ENCODE measurements around the gene USP44.
"Not testable (repeated sequence)": the region's sequence is repeated elsewhere in the genome, so short reads cannot be mapped to it uniquely, and the experiment has no call there.

Gene USP44

GRCh38 chr12:95551305-95551704 is at the start of gene USP44:
USP44 (minus strand) TSS chr12:95551476; CDS start chr12:95534256, 17,220 bp downstream.
- Mint-ChIP-seq H3K27ac (peak within 1 kb of the TSS; percentile 84), H3K4me3 (peak within 1 kb of the TSS; percentile 66), H3K27me3 (peaks cover 27% of the 10 kb centered on the region), H3K4me1 (peaks cover 66% of the 10 kb centered on the region), H3K36me3 (peaks cover 3% of the 10 kb centered on the region), H3K9me3 (peaks cover 4% of the 10 kb centered on the region)
- CTCF ChIA-PET = interaction anchor here (1.0 kb wide), 1 partner anchor 965 kb away, joined by 3 read pairs; no protein-coding TSS in a partner anchor
- peak; percentile 31 for DNase-seq

- Mint-ChIP-seq H3K4me1 (no peaks in the 10 kb centered on the region), H3K4me3 (no peak overlapping the region), H3K9me3 (no peaks in the 10 kb centered on the region), H3K27me3 (no peaks in the 10 kb centered on the region), H3K27ac (no peak overlapping the region), H3K36me3 (no peaks in the 10 kb centered on the region)
- CTCF ChIA-PET = no interaction called here
- DNase-seq = no peak
Measured at GRCh38 chr12:95600567-95600966, 49.3 kb upstream of the USP44 start.

GRCh38 chr12:95599880-95600279 is 48.6 kb upstream of the USP44 start:
- no peak overlapping the region for H3K27ac Mint-ChIP-seq
- DNase-seq = no peak
- H3K36me3 Mint-ChIP-seq = no peaks in the 10 kb centered on the region
- H3K4me3 Mint-ChIP-seq = no peak overlapping the region
- CTCF ChIA-PET = no interaction called here
- H3K9me3 Mint-ChIP-seq = no peaks in the 10 kb centered on the region
- H3K4me1 Mint-ChIP-seq = no peaks in the 10 kb centered on the region
- H3K27me3 Mint-ChIP-seq = no peaks in the 10 kb centered on the region

- H3K4me3 Mint-ChIP-seq = no peak overlapping the region
Measured at GRCh38 chr12:95594136-95594535, 42.9 kb upstream of the USP44 start.

GRCh38 chr12:95593266-95593871 is 42.1 kb upstream of the USP44 start:
- DNase-seq = no peak
- H3K9me3 Mint-ChIP-seq = no peaks in the 10 kb centered on the region
- CTCF ChIA-PET = interaction anchor here (1.0 kb wide), 1 partner anchor 19 kb away, joined by 4 read pairs; no protein-coding TSS in a partner anchor
- no peak overlapping the region for H3K27ac Mint-ChIP-seq
- H3K27me3 Mint-ChIP-seq = peaks cover 3% of the 10 kb centered on the region
- H3K36me3 Mint-ChIP-seq = no peaks in the 10 kb centered on the region
- H3K4me3 Mint-ChIP-seq = no peak overlapping the region
- no peaks in the 10 kb centered on the region for H3K4me1 Mint-ChIP-seq

More at GRCh38 chr12:95594136-95594535, 42.9 kb upstream of the USP44 start:
- no peaks in the 10 kb centered on the region for H3K4me1 Mint-ChIP-seq
- CTCF ChIA-PET = interaction anchor here (1.0 kb wide), 1 partner anchor 19 kb away, joined by 4 read pairs; no protein-coding TSS in a partner anchor
- H3K36me3 Mint-ChIP-seq = no peaks in the 10 kb centered on the region
- H3K27me3 Mint-ChIP-seq = no peaks in the 10 kb centered on the region
- DNase-seq = no peak
- no peak overlapping the region for H3K27ac Mint-ChIP-seq
- H3K9me3 Mint-ChIP-seq = no peaks in the 10 kb centered on the region

DNA sequence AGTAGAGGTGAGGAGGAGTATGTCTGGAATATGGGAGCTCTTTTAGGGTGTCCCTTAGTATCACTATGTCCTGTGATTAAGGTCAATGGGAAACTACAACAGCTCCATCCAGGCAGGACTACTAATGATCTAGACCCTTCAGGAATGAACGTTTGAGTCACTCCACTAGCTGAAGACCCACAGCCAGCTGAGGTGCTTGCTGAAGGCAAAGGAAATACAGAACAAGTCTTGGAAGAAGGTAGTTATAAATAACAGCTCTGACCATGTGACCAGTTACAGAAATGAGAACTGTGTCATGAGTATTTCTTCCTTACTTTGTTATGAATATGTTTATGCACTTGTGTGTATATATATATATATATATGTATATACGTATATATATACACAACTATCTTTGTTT is 40.5 kb upstream of the USP44 start:
- no peak for DNase-seq
- no peaks in the 10 kb centered on the region for H3K36me3 Mint-ChIP-seq
- no peak overlapping the region for H3K4me3 Mint-ChIP-seq
- H3K4me1 Mint-ChIP-seq = no peaks in the 10 kb centered on the region
- CTCF ChIA-PET = no interaction called here
- peaks cover 3% of the 10 kb centered on the region for H3K27me3 Mint-ChIP-seq
- H3K27ac Mint-ChIP-seq = no peak overlapping the region
- H3K9me3 Mint-ChIP-seq = no peaks in the 10 kb centered on the region

DNA sequence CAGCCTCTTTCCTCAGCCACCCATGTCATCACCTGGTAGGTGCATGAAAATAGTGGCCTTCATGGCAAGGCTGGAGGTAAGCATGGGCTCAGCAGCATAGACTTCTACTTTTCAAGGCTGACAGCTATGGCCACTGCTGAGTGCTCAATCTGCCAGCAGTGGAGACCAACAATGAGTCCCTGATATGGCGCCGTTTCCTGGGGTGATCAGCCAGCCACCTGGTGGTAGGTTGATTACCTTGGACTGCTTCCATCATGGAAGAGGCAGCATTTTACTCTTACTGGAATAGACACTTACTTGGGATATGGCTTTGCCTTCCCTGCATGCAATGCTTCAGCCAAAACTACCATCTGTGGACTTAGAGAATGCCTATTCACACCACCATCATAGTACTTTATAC is 39.5 kb upstream of the USP44 start:
- CTCF ChIA-PET = no interaction called here
- Mint-ChIP-seq H3K27me3 (peaks cover 3% of the 10 kb centered on the region), H3K27ac (no peak overlapping the region), H3K36me3 (no peaks in the 10 kb centered on the region), H3K4me1 (no peaks in the 10 kb centered on the region), H3K4me3 (no peak overlapping the region), H3K9me3 (no peaks in the 10 kb centered on the region)
- DNase-seq = no peak

GRCh38 chr12:95583933-95584332 is 32.7 kb upstream of the USP44 start:
- no peaks in the 10 kb centered on the region for H3K36me3 Mint-ChIP-seq
- CTCF ChIA-PET = interaction anchor here (0.6 kb wide), 1 partner anchor 249 kb away, joined by 3 read pairs; no protein-coding TSS in a partner anchor
- no peak overlapping the region for H3K4me3 Mint-ChIP-seq
- H3K27me3 Mint-ChIP-seq = peaks cover 6% of the 10 kb centered on the region
- DNase-seq = no peak
- H3K9me3 Mint-ChIP-seq = no peaks in the 10 kb centered on the region
- H3K4me1 Mint-ChIP-seq = no peaks in the 10 kb centered on the region
- H3K27ac Mint-ChIP-seq = no peak overlapping the region

GRCh38 chr12:95582230-95583058 is 31.2 kb upstream of the USP44 start:
- Mint-ChIP-seq H3K27me3 (peaks cover 3% of the 10 kb centered on the region), H3K27ac (no peak overlapping the region), H3K9me3 (no peaks in the 10 kb centered on the region), H3K4me3 (no peak overlapping the region), H3K4me1 (no peaks in the 10 kb centered on the region), H3K36me3 (no peaks in the 10 kb centered on the region)
- CTCF ChIA-PET = no interaction called here
- DNase-seq = no peak

- H3K36me3 Mint-ChIP-seq = no peaks in the 10 kb centered on the region
- DNase-seq = no peak
- H3K4me3 Mint-ChIP-seq = no peak overlapping the region
- H3K27ac Mint-ChIP-seq = no peak overlapping the region
- CTCF ChIA-PET = interaction anchor here (0.9 kb wide), 1 partner anchor 10 kb away, joined by 4 read pairs; no protein-coding TSS in a partner anchor
- no peaks in the 10 kb centered on the region for H3K4me1 Mint-ChIP-seq
- peaks cover 17% of the 10 kb centered on the region for H3K27me3 Mint-ChIP-seq
- no peaks in the 10 kb centered on the region for H3K9me3 Mint-ChIP-seq
Measured at GRCh38 chr12:95577820-95578219, 26.5 kb upstream of the USP44 start.

GRCh38 chr12:95574799-95575452 is 23.6 kb upstream of the USP44 start:
- Mint-ChIP-seq H3K27me3 (peaks cover 13% of the 10 kb centered on the region), H3K9me3 (no peaks in the 10 kb centered on the region), H3K36me3 (no peaks in the 10 kb centered on the region), H3K4me3 (no peak overlapping the region), H3K4me1 (peaks cover 8% of the 10 kb centered on the region), H3K27ac (no peak overlapping the region)
- DNase-seq = no peak
- CTCF ChIA-PET = interaction anchor here (0.6 to 1.1 kb wide), 2 partner anchors 19 to 99 kb away, joined by 3 to 4 read pairs; no protein-coding TSS in a partner anchor

GRCh38 chr12:95573951-95574576 is 22.8 kb upstream of the USP44 start:
- Mint-ChIP-seq H3K36me3 (no peaks in the 10 kb centered on the region), H3K4me3 (no peak overlapping the region), H3K4me1 (peaks cover 8% of the 10 kb centered on the region), H3K27ac (no peak overlapping the region), H3K9me3 (no peaks in the 10 kb centered on the region), H3K27me3 (peaks cover 13% of the 10 kb centered on the region)
- CTCF ChIA-PET = interaction anchor here (0.6 to 1.1 kb wide), 2 partner anchors 20 to 98 kb away, joined by 3 to 4 read pairs; no protein-coding TSS in a partner anchor
- DNase-seq = no peak

- no peak overlapping the region for H3K4me3 Mint-ChIP-seq
- peaks cover 17% of the 10 kb centered on the region for H3K4me1 Mint-ChIP-seq
- peaks cover 12% of the 10 kb centered on the region for H3K27me3 Mint-ChIP-seq
- H3K27ac Mint-ChIP-seq = peak overlapping the region; percentile 2
- H3K36me3 Mint-ChIP-seq = no peaks in the 10 kb centered on the region
- no peaks in the 10 kb centered on the region for H3K9me3 Mint-ChIP-seq
- CTCF ChIA-PET = no interaction called here
- no peak for DNase-seq
Measured at GRCh38 chr12:95571369-95571768, 20.1 kb upstream of the USP44 start.

DNA sequence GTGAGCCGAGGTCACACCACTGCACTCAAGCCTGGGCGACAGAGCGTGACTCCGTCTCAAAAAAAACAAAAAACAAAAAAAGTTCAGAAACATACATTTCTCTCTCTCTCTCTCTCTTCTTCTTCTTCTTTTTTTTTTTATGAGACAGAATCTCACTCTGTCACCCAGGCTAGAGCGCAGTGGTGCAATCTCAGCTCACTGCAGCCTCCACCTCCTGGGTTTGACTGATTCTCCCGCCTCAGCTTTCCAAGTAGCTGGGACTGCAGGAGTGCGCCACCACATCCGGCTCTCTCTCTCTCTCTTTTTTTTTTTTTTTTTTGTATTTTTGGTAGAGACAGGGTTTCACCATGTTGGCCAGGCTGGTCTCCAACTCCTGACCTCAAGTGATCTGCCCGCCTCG is 16.8 kb upstream of the USP44 start:
- CTCF ChIA-PET = interaction anchor here (0.7 kb wide), 1 partner anchor 453 kb away, joined by 3 read pairs; no protein-coding TSS in a partner anchor
- not testable (repeated sequence) for H3K4me3 Mint-ChIP-seq

More for the DNA sequence above, 16.8 kb upstream of the USP44 start:
- not testable (repeated sequence) for H3K27ac Mint-ChIP-seq, DNase-seq, H3K9me3 Mint-ChIP-seq, H3K27me3 Mint-ChIP-seq, H3K36me3 Mint-ChIP-seq
- H3K4me1 Mint-ChIP-seq = peaks cover 17% of the 10 kb centered on the region
